HEK293 (cell line): Measurements from ENCODE around the gene ACP4.

Experiments used
- GFI1B ChIP-seq: fragments of 450-650 bp; formaldehyde crosslinking; IDR thresholded peaks from 2 replicates; pipeline ENCODE4 v1.5.1; 2016; ENCODE audit warnings: missing biosample characterization, missing genetic modification characterization
- KLF1 ChIP-seq: fragments of 450-650 bp; formaldehyde crosslinking; IDR thresholded peaks from 2 replicates; pipeline ENCODE4 v1.5.1; 2016; ENCODE audit warnings: missing biosample characterization, missing genetic modification characterization
- SETDB1 ChIP-seq: IDR thresholded peaks from one replicate; pipeline ENCODE4 v1.6.1; 2017; ENCODE audit warnings: mild to moderate bottlenecking, low read length, moderate library complexity, mixed read lengths; ENCODE audit not compliant: insufficient read length
- ZBTB7A ChIP-seq: fragments of 450-650 bp; formaldehyde crosslinking; IDR thresholded peaks from 2 replicates; pipeline ENCODE4 v1.5.1; 2016; ENCODE audit warnings: low read depth, missing biosample characterization, missing genetic modification characterization
- ZNF391 ChIP-seq: fragments of 450-650 bp; formaldehyde crosslinking; IDR thresholded peaks from 2 replicates; pipeline ENCODE4 v1.5.1; 2016; ENCODE audit warnings: low read depth, missing biosample characterization, missing genetic modification characterization, borderline replicate concordance
- ZNF423 ChIP-seq: fragments of 450-650 bp; formaldehyde crosslinking; IDR thresholded peaks from 2 replicates; pipeline ENCODE4 v1.5.1; 2016; ENCODE audit warnings: missing biosample characterization, missing genetic modification characterization
- ZNF654 ChIP-seq: fragments of 450-650 bp; formaldehyde crosslinking; IDR thresholded peaks from 2 replicates; pipeline ENCODE4 v1.5.1; 2016; ENCODE audit warnings: low read depth, missing biosample characterization, missing genetic modification characterization
- ZNF660 ChIP-seq: fragments of 450-650 bp; IDR thresholded peaks from 2 replicates; pipeline ENCODE4 v1.5.1; 2018; ENCODE audit warnings: missing biosample characterization, mild to moderate bottlenecking, missing genetic modification characterization
- ZNF707 ChIP-seq: fragments of 450-650 bp; formaldehyde crosslinking; IDR thresholded peaks from 2 replicates; pipeline ENCODE4 v1.5.1; 2016; ENCODE audit warnings: missing biosample characterization, missing genetic modification characterization
- TF ChIP-seq, protein P1 (sequence below): fragments of 450-650 bp; formaldehyde crosslinking; IDR thresholded peaks from 2 replicates; pipeline ENCODE4 v1.5.1; 2016; ENCODE audit warnings: missing biosample characterization, missing genetic modification characterization
- TF ChIP-seq, protein P2 (sequence below): fragments of 450-650 bp; formaldehyde crosslinking; IDR thresholded peaks from 2 replicates; pipeline ENCODE4 v1.5.1; 2016; ENCODE audit warnings: missing biosample characterization, missing genetic modification characterization
- TF ChIP-seq, protein P3 (sequence below): sonication (generic); formaldehyde crosslinking; IDR thresholded peaks from 2 replicates; pipeline ENCODE4 v1.8.1; 2022; ENCODE audit warnings: mild to moderate bottlenecking, moderate library complexity, missing genetic modification reagents

DNA sequence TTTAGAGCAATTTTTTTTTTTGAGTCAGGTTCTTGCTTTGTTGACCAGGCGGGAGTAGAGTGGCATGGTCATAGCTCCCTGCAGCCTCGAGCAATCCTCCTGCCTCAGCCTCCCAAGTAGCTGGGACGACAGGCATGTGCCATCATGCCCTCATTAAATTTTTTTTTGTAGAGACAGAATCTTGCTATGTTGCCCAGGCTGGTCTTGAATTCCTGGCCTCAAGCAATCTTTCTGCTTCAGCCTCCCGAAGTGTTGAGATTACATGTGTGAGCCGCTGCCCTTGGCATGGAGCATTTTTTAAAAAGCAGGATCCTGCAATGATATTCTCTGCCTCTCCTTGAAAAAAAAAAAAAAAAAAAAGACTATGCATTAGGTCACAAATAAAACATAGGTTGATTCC is 14.1 kb upstream of the ACP4 start:
- TF ChIP-seq, protein P1, sequence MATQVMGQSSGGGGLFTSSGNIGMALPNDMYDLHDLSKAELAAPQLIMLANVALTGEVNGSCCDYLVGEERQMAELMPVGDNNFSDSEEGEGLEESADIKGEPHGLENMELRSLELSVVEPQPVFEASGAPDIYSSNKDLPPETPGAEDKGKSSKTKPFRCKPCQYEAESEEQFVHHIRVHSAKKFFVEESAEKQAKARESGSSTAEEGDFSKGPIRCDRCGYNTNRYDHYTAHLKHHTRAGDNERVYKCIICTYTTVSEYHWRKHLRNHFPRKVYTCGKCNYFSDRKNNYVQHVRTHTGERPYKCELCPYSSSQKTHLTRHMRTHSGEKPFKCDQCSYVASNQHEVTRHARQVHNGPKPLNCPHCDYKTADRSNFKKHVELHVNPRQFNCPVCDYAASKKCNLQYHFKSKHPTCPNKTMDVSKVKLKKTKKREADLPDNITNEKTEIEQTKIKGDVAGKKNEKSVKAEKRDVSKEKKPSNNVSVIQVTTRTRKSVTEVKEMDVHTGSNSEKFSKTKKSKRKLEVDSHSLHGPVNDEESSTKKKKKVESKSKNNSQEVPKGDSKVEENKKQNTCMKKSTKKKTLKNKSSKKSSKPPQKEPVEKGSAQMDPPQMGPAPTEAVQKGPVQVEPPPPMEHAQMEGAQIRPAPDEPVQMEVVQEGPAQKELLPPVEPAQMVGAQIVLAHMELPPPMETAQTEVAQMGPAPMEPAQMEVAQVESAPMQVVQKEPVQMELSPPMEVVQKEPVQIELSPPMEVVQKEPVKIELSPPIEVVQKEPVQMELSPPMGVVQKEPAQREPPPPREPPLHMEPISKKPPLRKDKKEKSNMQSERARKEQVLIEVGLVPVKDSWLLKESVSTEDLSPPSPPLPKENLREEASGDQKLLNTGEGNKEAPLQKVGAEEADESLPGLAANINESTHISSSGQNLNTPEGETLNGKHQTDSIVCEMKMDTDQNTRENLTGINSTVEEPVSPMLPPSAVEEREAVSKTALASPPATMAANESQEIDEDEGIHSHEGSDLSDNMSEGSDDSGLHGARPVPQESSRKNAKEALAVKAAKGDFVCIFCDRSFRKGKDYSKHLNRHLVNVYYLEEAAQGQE (tag by site-specific recombination) = no peak
- no peak for TF ChIP-seq GFI1B (tag by site-specific recombination)
- no peak for TF ChIP-seq ZBTB7A (tag by site-specific recombination)
- TF ChIP-seq, protein P2, sequence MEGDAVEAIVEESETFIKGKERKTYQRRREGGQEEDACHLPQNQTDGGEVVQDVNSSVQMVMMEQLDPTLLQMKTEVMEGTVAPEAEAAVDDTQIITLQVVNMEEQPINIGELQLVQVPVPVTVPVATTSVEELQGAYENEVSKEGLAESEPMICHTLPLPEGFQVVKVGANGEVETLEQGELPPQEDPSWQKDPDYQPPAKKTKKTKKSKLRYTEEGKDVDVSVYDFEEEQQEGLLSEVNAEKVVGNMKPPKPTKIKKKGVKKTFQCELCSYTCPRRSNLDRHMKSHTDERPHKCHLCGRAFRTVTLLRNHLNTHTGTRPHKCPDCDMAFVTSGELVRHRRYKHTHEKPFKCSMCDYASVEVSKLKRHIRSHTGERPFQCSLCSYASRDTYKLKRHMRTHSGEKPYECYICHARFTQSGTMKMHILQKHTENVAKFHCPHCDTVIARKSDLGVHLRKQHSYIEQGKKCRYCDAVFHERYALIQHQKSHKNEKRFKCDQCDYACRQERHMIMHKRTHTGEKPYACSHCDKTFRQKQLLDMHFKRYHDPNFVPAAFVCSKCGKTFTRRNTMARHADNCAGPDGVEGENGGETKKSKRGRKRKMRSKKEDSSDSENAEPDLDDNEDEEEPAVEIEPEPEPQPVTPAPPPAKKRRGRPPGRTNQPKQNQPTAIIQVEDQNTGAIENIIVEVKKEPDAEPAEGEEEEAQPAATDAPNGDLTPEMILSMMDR = no peak
- TF ChIP-seq ZNF654 (tag by site-specific recombination) = no peak
- TF ChIP-seq ZNF707 (tag by site-specific recombination) = no peak
- TF ChIP-seq, protein P3, sequence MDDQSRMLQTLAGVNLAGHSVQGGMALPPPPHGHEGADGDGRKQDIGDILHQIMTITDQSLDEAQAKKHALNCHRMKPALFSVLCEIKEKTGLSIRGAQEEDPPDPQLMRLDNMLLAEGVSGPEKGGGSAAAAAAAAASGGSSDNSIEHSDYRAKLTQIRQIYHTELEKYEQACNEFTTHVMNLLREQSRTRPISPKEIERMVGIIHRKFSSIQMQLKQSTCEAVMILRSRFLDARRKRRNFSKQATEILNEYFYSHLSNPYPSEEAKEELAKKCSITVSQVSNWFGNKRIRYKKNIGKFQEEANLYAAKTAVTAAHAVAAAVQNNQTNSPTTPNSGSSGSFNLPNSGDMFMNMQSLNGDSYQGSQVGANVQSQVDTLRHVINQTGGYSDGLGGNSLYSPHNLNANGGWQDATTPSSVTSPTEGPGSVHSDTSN (CRISPR knock-in tag) = no peak
- TF ChIP-seq SETDB1 = no peak
- no peak for TF ChIP-seq ZNF423 (tag by site-specific recombination)
- TF ChIP-seq KLF1 (tag by site-specific recombination) = no peak
- TF ChIP-seq ZNF391 (tag by site-specific recombination) = no peak
- no peak for TF ChIP-seq ZNF660 (tag by site-specific recombination)
